Gastrocnemius medialis (tissue), 4 donors: ENCODE data around the gene PROZ. TPM values are rescaled to one million over a fixed set of nuclear protein-coding genes. Genes with fewer than 3 reads are reported as not detected.

Experiments
- ATAC-seq, 2 donors: fragments of 150-250 bp; one replicate each; pipeline ENCODE4 v1.9.1; 2016
- DNase-seq, 2 donors: peaks; one replicate each; pipeline ENCODE4 v3.0.0-alpha.2; 2019
- H3K27ac ChIP-seq, 4 donors: fragments of 200-600 bp; sonication (generic); 1 replicate in 1 of 4; 2 replicates in 3 of 4; pipeline ENCODE4 v1.5.1; 2016 to 2018; ENCODE audit warnings: mild to moderate bottlenecking in 2 of 4, moderate library complexity in 1 of 4
- H3K27me3 ChIP-seq, 3 donors: fragments of 200-600 bp; sonication (generic) in 2 of 3; 1 replicate in 1 of 3; 2 replicates in 2 of 3; pipeline versions ENCODE4 v1.5.1 to v1.6.0; 2016 to 2019; ENCODE audit warnings: mild to moderate bottlenecking in 1 of 3, moderate library complexity in 1 of 3
- H3K36me3 ChIP-seq, 2 donors: fragments of 200-600 bp; sonication (generic) in 1 of 2; one replicate each; pipeline ENCODE4 v1.5.1; 2017 to 2018
- H3K4me1 ChIP-seq, 2 donors: fragments of 200-600 bp; sonication (generic) in 1 of 2; one replicate each; pipeline ENCODE4 v1.5.1; 2016 to 2017; ENCODE audit warnings: mild to moderate bottlenecking in 2 of 2
- H3K4me3 ChIP-seq, 4 donors: fragments of 200-600 bp; sonication (generic) in 3 of 4; 1 replicate in 1 of 4; 2 replicates in 3 of 4; pipeline ENCODE4 v1.5.1; 2016 to 2019; ENCODE audit warnings: mild to moderate bottlenecking in 2 of 4
- H3K9me3 ChIP-seq, 3 donors: fragments of 200-600 bp; sonication (generic) in 2 of 3; 1 replicate in 1 of 3; 2 replicates in 2 of 3; pipeline ENCODE4 v1.5.1; 2016 to 2019
- CTCF ChIP-seq, 5 experiments: fragments of 450-650 bp in 3 of 5; fragments of 200-600 bp in 2 of 5; sonication (generic) in 2 of 5; IDR thresholded peaks in 4 of 5; conservative IDR thresholded peaks in 1 of 5; 1 replicate in 4 of 5; 2 replicates in 1 of 5; pipeline ENCODE4 v1.5.1; 2016 to 2019; ENCODE audit warnings: antibody characterized with exemption in 5 of 5, mild to moderate bottlenecking in 3 of 5, moderate library complexity in 3 of 5
- POLR2A ChIP-seq, 2 donors: fragments of 450-650 bp; IDR thresholded peaks; one replicate each; pipeline ENCODE4 v1.6.1; 2017; ENCODE audit warnings: antibody characterized with exemption in 2 of 2, mild to moderate bottlenecking in 2 of 2, moderate library complexity in 2 of 2
- in situ Hi-C, 4 donors: fragments of 200-750 bp; cut with MboI; loops; one replicate each; pipeline versions ENCODE4 v1.15.0 to v1.8.0; 2017; ENCODE audit warnings: low sequenced_read_pairs in 4 of 4
- intact Hi-C: fragments of 100-400 bp; cut with DNase I; formaldehyde crosslinking; loops from one replicate; pipeline ENCODE4 v1.15.1; 2023; ENCODE audit warnings: low total_unique reads
- total RNA-seq, 4 donors: library from RNA; depleted of rRNA; stranded (reverse); fragments of >200 nt; gene quantifications; one replicate each; pipeline versions ENCODE4 v1.1.0 to v1.2.3, GENCODE V29; 2016

Gene PROZ
- total RNA-seq, 4 donors from 2014 or later: not detected

- in situ Hi-C loops: no loop called here
These were observed 23.6 kb downstream of the PROZ start for GRCh38 chr13:113182046-113182445.

GRCh38 chr13:113183450-113184129, 25.1 kb downstream of the PROZ start:
- in situ Hi-C loops (no loop called here), intact Hi-C loops (no loop called here)
- TF ChIP-seq POLR2A (IDR thresholded peaks at IDR 0.05) (no peak), CTCF (IDR thresholded peaks at IDR 0.05 in 4 of 5, conservative IDR thresholded peaks at IDR 0.05 in 1 of 5) (no peak)
- Histone ChIP-seq H3K36me3 (peaks cover 2 to 64% of the 10 kb centered on the region in 2 donors), H3K9me3 (no peaks in the 10 kb centered on the region), H3K4me3 (no peak overlapping the region), H3K4me1 (peaks cover 0 to 3% of the 10 kb centered on the region in 2 donors), H3K27ac (no peak overlapping the region), H3K27me3 (no peaks in the 10 kb centered on the region)
- no peak for ATAC-seq
- no peak for DNase-seq

More at GRCh38 chr13:113182046-113182445, 23.6 kb downstream of the PROZ start:
- ATAC-seq (no peak), DNase-seq (no peak)
- H3K27ac ChIP-seq: no peak overlapping the region
- TF ChIP-seq POLR2A (IDR thresholded peaks at IDR 0.05): no peak
- TF ChIP-seq CTCF (IDR thresholded peaks at IDR 0.05 in 4 of 5, conservative IDR thresholded peaks at IDR 0.05 in 1 of 5): no peak
- no peak overlapping the region for H3K4me3 ChIP-seq
- no peaks in the 10 kb centered on the region for H3K9me3 ChIP-seq
- peaks cover 6 to 76% of the 10 kb centered on the region in 2 donors for H3K36me3 ChIP-seq
- no peaks in the 10 kb centered on the region for H3K27me3 ChIP-seq
- peaks cover 0 to 2% of the 10 kb centered on the region in 2 donors for H3K4me1 ChIP-seq
- intact Hi-C loops: no loop called here

- H3K27ac ChIP-seq: no peak overlapping the region
- no peaks in the 10 kb centered on the region for H3K27me3 ChIP-seq
- H3K9me3 ChIP-seq: no peaks in the 10 kb centered on the region
- H3K4me1 ChIP-seq: peaks cover 0 to 3% of the 10 kb centered on the region in 2 donors
- intact Hi-C loops (no loop called here), in situ Hi-C loops (no loop called here)
- DNase-seq (no peak), ATAC-seq (no peak)
- H3K4me3 ChIP-seq: no peak overlapping the region
- H3K36me3 ChIP-seq: peaks cover 2 to 61% of the 10 kb centered on the region in 2 donors
- TF ChIP-seq CTCF (IDR thresholded peaks at IDR 0.05 in 4 of 5, conservative IDR thresholded peaks at IDR 0.05 in 1 of 5) (no peak), POLR2A (IDR thresholded peaks at IDR 0.05) (no peak)
These were observed 26.4 kb downstream of the PROZ start for GRCh38 chr13:113184568-113185440.

GRCh38 chr13:113186061-113186900, 27.8 kb downstream of the PROZ start:
- ATAC-seq (no peak), DNase-seq (no peak)
- no peak for TF ChIP-seq CTCF (IDR thresholded peaks at IDR 0.05 in 4 of 5, conservative IDR thresholded peaks at IDR 0.05 in 1 of 5)
- TF ChIP-seq POLR2A (IDR thresholded peaks at IDR 0.05): no peak
- H3K4me3 ChIP-seq: no peak overlapping the region
- no peaks in the 10 kb centered on the region for H3K9me3 ChIP-seq
- intact Hi-C loops: no loop called here
- no peaks in the 10 kb centered on the region for H3K27me3 ChIP-seq
- in situ Hi-C loops: no loop called here
- peaks cover 0 to 56% of the 10 kb centered on the region in 2 donors for H3K36me3 ChIP-seq
- H3K4me1 ChIP-seq: peaks cover 0 to 3% of the 10 kb centered on the region in 2 donors
- peak overlapping the region; percentile 47 to 78 (median 56) for H3K27ac ChIP-seq
